ENCODE data around the gene CCNG2.
A peak's percentile ranks its signal among the peaks of the same experiment; 100 is the strongest.

CCNG2 gene

DNA sequence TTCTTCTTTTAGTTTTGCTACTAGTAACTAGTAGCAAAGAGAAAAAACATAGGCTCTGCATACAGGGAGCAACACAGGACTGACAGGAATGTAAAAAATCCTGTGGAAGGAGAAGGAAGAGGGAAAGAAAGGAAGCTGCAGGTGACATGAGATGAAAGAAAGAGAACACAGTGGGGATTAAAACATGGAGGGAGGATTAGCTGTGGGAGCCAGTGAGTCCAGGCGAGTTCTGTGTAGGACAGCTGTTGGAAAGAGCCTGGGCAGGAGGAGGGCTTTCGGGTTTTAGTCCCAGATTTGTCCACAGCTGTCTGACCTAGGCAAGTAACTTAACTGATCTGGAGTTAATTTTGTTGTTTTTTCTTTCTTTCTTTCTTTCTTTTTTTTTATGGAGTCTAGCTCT lies 21.6 kb downstream of the CCNG2 start:
- no peak for DNase-seq

- no peak for DNase-seq
Observed at GRCh38 chr4:77179519-77179918, 22.5 kb downstream of the CCNG2 start.

GRCh38 chr4:77181720-77182119 lies 24.7 kb downstream of the CCNG2 start:
- no peak for DNase-seq

DNA sequence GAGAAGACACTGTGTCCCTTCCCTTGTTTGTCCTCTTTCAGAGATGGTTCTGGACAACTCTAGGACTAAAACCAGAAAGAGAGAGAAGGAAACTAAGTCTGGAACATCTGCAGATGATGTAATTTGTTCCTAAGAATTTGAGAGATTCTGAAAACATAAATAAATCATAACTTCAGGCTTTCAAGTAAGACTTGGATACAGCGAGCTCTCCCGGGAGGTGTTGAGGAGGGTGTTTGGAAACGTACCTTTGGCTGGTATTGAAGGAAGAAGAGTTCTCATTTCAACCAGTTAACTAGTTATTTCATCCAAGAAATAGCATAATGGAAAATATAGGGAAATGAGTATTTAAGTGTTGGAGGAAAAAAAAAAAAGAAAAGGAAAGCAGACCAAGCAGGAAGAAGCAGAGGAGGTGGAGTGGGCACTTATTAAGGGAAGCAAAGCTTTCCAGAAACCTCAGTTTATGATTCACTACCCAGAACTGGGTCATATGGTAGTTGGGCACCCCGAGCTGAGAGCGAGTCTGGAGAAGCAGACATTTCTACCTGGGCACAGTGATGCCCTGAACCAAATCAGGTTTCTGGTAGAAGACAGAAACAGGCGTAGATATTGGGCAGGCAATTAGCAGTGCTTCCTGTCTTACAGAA lies 26.9 kb downstream of the CCNG2 start:
- no peak for DNase-seq

DNA sequence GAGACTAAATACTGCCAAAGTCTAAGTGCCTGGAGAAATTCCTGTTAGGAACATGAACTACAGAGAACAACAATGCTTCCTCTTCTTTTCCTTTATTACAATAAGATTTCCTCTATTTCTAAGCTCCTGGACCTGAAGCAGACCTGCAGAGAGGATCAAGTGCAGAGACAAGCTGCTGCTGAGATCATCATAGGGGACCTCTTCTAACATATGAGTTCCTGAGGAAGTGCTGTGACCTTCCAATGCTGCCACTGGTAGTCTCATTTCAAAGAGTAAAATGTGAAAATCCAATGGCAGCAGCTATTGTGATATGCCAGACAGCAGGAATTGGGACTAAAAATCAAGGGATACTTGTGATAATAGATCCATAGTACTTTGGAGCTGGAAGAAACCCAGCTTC lies 28.0 kb downstream of the CCNG2 start:
- no peak for DNase-seq

GRCh38 chr4:77185686-77186085 lies 28.7 kb downstream of the CCNG2 start:
- DNase-seq: no peak

GRCh38 chr4:77187322-77187721 lies 30.3 kb downstream of the CCNG2 start:
- DNase-seq: no peak

DNA sequence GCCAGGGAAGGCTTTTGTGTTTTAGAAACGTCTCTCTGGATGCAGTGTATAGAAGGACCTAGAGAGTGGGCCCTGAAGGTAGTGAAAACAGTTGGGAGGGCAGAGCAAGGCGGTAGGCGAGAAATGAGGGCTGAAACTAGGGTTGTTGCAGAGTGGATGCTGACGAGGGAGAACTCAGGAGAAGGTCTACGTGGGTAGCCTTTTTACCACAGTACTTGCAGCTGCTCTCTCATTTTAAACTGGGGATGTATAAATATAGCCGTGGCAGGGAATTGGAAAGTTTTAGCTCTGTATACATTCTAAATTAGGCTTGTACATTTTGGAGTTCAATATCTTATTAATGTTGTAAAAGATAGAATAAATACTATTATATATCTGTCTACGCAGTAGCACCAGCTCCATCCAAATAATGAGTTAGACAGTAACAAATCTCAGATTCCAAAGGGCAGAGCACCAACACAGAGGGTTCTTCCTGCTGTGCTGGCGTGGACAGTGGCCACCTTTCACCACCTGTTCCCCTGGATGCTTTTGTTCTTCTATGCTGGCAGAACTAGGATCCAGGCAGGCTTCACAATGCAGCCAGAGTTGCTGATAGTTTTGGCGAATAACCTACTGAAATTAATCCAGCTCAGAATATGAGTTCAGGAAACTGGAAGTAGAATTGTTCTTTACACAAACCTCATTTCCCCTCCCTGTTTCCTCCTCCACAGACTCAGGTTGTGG lies 31.7 kb downstream of the CCNG2 start:
- no peak for DNase-seq

- DNase-seq: no peak
Observed at GRCh38 chr4:77189412-77189811, 32.4 kb downstream of the CCNG2 start.

DNA sequence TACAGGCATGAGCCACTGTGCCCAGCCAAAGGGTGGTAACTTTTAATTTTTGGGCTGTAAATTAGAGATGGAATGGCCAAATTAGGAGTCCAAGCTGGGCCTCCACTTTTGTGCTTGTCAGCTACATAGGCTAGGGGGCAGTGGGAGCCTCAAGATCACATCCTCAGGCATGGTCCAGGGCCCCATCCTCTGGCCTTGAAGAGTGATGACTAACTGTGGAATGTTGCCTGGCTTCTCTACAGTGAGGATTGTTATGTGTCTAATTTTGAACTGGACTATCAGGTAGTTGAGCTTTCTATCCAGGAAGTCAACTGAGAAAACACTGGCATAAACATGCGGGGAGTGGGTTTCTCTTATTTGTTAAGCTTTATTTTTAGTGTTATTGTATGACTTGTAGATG lies 33.0 kb downstream of the CCNG2 start:
- DNase-seq: peak; percentile 55

GRCh38 chr4:77193046-77193445 lies 36.0 kb downstream of the CCNG2 start:
- DNase-seq: no peak

DNA sequence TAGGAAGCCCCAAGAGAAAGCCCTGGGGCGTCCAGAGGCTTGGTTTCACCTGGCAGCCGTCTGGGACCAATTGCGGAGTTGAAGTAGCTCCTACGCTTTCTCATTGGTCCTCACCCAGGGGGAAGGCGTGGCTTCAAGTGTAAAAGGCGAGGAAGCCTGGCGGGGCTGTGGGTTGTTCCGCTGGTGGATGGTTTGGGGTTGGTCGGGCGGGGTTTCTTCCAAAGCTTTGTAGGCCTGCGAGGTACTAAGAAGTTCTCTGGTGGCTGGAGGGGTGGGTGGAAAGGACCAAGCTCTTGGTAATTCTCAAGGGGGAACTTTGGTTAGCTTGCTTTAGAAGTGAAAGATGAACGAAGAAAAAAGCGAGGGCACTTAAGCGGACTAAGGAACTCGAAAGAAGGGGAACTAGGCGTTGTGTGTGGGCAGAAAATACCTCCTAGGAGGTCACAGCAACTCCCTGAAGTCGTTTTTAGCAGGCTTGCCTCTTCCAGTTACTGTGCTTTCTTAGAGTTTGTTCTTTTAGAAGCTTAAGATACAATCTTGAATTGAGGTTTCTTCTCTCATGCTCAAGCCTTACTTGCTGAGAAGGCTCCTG lies 36.6 kb downstream of the CCNG2 start:
- DNase-seq: no peak

DNA sequence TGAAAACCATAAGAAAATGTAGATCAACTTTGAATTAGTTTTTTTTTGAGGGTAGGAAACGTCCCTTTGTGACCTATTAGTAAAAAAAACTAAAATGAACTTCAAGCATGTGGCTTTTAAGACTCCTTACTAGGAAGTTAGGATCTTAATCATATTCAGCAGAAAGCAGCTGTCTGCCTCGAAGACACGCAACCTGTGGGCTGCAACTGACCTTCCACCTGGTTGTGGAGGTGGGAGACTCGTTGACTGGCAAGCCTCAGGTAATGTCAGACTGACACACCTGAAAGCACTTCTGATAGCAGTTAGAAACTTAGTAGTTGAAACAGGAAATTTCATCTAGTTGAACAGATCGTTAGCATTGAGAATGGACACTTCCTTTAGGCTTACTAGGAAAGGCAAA lies 37.4 kb downstream of the CCNG2 start:
- no peak for DNase-seq

GRCh38 chr4:77194989-77195388 lies 38.0 kb downstream of the CCNG2 start:
- DNase-seq: no peak

DNA sequence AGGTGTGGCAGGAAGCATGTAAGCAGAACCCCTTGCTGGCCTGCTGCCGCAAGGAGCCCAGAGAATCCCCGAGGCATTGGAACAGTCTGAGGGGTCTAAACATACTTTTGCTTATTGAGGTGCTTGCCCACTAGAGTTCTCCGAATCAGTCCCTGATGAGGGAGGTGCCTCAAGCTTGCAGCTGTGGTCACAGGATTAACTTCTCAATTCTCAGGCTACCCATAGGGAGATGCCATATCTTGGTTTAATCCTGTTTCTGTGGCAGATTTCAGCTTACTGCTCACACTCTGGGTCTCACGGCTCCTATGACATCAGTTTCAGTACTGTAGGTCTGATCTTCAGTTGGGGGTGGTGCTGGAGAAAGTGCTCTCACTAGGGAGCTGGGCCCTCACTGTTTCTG lies 39.9 kb downstream of the CCNG2 start:
- DNase-seq: no peak

- DNase-seq: no peak
Observed at GRCh38 chr4:77197361-77197760, 40.4 kb downstream of the CCNG2 start.

DNA sequence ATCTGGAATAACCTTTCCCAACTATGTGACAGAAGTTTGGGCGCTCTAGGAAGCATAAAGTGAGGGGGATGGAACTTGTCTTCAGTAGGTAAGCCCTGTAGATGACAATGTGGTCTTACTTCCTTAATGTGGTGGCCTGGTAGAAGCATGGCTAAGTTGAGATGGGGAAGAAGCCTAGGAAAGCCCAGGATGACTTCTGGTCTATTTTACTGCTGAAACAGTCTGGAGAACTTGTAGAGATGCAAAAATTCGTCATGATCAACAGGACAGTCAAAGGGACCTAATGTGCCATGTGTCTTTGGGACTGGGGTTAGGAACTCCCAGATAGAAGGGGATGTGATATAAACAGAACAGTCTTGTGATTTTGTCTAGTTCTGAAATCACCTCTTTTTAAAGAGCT lies 40.8 kb downstream of the CCNG2 start:
- DNase-seq: no peak

- DNase-seq: no peak
Observed at GRCh38 chr4:77199276-77199675, 42.3 kb downstream of the CCNG2 start.

GRCh38 chr4:77199701-77200100 lies 42.7 kb downstream of the CCNG2 start:
- no peak for DNase-seq

GRCh38 chr4:77201343-77201742 lies 44.3 kb downstream of the CCNG2 start:
- peak; percentile 6 for DNase-seq

- no peak for DNase-seq
Observed at GRCh38 chr4:77201857-77202256, 44.9 kb downstream of the CCNG2 start.

- no peak for DNase-seq
Observed at GRCh38 chr4:77202491-77202890, 45.5 kb downstream of the CCNG2 start.

DNA sequence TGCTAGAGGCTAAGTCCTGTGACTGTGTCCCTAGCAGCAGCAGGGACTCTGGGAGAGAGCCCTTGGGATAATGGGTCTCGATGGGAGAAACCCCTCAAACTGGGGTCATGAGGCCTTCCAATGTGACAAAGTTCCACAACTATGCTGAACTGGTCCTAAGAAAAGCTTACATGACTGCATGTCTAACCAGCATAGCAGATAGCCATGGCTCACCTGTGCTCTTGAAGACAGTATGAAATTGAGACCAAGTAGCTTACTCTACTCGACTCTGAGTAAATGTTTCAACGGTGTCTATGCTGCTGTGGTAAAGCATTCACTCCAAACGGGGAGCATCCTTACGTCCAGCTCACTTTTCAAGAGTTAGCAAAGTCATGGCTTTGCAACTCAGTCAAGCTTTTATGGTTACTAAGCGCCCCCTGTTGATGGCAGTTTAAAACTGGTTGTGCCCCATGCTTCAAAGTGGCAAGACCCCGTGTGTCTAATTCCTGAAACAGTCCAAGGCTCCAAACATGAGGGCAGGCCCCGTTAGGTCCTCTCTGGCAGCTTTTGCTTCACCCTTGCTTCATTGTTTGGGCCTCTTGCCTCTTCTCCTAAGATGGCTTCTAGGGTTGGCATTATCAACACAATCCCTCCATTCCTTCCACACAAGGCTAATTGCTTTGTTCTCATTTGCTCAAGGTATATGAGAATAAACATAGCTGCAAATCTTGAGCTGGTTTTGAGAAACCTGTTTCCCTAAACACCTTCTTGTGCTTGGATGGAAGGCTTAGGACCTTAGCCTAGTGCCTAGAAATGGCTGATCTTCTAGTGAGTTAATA lies 46.6 kb downstream of the CCNG2 start:
- DNase-seq: peak; percentile 77

GRCh38 chr4:77204621-77205020 lies 47.6 kb downstream of the CCNG2 start:
- no peak for DNase-seq
